GM19328 (cell line): ENCODE data around the gene ZNF232.
"Not testable (repeated sequence)": the region's sequence is repeated elsewhere in the genome, so short reads cannot be mapped to it uniquely, and the experiment has no call there.

Experiments used
- ATAC-seq: cut with Tn5 transposase; IDR thresholded peaks from one replicate; pipeline ENCODE4 v1.9.1; 2021; ENCODE audit warnings: mild to moderate bottlenecking, moderate library complexity; ENCODE audit not compliant: unreplicated experiment

Gene ZNF232

DNA sequence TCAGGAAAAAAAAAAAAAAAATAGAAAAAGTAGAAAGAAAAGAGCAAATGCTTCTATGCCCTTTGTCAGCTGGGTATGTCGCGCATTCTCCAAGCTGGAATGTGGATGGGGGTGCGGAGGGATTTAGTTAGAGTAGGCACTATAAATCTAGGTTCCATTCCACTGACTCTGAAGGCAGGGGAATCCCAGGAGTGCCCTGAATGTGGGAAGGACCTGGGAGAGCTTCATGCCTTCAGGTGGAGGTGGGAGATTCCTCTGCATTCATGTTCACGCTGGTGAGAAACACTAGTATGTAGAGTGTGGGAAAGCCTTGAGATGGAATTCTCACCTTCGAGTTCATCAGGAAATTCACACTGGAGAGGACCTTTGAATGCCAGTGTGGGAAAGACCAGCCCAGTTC, 12.4 kb downstream of the ZNF232 start:
- ATAC-seq, result no peak

DNA sequence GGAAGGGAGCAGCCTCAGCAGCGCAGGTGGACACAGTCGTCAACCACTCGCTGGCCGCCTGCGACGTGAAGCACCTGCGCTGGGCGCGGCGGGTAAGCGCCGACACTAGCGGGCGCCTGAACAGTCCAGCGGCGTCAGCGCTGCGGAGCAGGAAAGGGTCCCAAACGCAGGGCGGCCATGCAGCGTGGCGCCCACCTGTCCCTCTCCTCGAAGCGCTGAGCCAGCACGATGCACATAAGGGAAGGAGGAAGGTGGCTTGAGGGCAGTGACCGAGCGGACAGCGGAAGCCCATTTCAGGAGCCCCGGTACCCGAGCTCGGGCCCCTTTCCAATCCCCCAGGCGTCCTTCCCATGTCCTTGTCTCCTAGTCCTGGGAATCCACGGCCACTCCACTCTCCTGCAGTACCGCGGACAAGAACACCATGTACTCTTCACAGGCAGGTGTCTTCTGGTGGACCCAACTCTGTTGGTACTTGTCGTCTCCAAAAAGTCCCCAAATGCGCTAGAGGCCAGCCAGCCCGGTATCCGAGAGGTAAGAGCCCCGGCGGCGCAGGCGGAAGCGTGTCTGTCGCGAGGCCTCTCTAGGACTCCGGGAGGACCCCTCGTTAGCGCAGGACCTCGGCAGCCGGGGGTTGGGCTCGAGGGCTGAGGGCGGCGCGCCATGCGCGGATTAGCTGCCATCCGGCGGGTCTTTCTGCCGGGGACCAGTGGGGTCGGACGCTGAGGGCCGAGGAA, 14.4 kb downstream of the ZNF232 start:
- no peak for ATAC-seq

DNA sequence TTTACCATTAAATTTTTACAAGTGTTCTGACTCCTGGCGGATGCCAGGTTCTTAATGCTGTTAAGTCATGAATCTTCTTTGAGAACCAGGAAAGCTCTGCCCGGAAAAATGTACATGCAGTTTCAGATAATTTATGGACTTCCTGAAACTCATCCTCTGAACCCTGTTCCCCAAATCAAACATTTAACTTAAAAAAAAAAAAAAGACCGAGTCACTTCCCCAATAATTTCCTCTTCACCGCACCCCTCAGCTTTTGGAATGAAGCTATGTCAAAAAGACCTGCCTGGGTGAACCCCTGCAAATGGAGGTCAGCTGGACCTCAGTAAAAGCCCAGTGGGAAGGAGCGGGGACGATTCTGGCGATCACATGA, 15.0 kb downstream of the ZNF232 start:
- ATAC-seq, result no peak

DNA sequence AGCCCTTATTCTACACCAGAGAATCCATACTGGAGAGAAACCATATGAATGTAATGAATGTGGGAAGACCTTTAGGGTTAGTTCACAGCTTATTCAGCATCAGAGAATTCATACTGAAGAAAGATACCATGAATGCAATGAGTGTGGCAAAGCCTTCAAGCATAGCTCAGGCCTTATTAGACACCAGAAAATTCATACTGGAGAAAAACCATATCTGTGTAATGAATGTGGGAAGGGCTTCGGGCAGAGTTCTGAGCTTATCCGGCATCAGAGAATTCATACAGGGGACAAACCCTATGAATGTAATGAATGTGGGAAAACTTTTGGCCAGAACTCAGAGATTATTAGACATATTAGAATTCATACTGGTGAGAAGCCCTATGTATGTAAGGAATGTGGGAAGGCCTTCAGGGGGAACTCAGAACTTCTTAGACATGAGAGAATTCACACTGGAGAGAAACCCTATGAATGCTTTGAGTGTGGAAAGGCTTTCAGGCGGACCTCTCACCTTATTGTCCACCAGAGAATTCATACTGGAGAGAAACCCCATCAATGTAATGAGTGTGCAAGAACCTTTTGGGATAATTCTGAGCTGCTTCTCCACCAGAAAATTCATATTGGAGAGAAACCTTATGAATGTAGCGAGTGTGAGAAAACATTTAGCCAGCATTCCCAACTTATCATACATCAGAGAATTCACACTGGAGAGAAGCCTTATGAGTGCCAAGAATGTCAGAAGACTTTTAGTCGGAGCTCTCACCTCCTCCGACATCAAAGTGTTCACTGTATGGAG, 19.3 kb downstream of the ZNF232 start:
- ATAC-seq, result no peak

DNA sequence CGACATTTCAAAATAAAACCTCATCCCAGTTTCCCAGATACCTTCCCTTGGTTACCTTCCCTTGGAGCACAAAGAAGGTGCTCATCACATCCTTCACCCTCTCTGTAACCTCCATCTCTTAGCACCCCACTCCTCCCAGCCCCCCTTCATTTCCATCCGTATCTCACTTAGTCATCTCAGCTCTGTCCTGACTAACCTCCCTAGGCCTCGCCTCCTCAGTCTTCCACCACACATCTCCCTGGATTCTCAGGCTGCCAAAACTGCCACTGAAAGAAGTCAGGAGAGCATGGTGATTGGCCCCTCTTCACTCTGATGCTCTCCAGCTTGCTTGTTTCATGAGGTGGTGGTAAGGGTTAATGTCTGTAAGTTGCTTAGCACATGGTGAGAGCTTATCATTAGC, 31.1 kb downstream of the ZNF232 start:
- ATAC-seq, result no peak

DNA sequence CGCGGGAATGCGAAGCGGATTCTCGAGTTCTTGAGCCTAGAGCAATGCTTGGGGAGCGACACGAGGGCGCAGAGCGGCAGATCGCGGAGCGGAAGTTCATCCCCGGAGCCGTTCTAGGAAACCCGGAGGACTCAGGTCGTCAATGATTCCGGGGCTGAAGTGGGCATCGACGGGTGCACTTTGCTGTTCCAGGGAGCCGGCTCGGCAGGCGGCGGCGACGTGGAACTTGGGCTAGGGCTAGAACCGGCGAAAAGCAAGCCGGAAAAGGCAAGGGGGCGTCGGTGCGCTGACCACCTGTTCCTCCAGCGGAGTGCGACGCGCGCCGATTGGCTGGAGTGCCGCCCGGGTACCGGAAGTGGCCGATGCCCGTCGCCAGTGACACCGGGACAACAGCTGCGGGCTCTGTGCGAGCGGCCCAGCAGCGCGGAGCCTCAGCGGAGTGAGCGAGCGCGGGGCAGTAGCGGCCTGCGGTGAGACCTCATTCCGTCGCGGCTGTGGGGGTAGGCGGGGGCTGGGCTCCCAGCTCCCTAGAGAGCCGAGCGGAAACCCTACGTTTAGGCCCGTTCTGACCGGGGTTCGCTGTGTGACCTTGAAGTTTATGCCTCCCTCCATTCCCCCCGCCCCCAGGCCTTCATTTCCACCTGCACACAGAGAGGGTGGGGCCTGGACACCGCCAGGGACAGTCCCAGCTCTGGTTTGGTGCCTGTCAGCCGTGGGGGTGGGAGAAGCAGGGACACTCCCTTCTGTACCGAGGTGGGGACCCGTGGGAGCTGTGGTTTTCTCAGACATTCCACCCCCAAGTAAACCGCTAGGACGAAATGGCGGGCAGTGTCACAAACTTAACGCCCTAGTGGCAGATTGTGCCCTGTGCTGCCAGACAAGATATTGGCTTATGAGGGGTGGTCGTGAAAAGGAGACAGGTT, 33.3 kb downstream of the ZNF232 start, which contains the start of gene ZFP3:
TSS of gene ZFP3 (plus strand) at position 362 of the 923 bp plus-strand sequence. CDS start 13,038 bp downstream, outside the sequence.
- peak; percentile 65 for ATAC-seq

DNA sequence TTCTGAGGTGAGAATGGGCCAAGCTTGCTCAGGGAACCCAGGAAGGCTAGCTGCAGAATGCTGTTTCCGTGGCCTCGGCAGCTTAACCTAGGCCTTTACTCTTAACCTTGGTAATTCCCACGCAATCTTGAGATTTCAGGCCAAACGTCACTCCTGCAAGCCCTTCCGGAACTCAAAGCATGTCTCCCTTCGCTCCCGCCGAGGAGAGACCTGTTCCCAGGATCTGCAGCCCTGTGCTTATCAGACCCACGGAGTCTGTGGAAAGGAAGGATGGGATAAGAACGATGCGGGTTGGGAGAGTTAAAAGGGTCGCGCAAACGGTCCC, 33.9 kb downstream of the ZNF232 start:
- no peak for ATAC-seq

DNA sequence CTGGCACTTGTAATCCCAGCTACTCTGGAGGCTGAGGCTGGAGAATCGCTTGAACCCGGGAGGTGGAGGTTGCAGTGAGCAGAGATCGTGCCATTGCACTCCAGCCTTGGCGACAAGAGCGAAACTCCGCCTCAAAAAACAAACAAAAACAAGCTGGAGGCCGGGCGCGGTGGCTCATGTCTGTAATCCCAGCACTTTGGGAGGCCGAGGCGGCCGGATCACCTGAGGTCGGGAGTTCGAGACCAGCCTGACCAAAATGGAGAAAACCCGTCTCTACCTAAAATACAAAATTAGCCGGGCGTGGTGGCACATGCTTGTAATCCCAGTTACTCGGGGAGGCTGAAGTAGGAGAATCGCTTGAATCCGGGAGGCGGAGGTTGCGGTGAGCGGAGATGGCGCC, 34.4 kb downstream of the ZNF232 start:
- not testable (repeated sequence) for ATAC-seq

DNA sequence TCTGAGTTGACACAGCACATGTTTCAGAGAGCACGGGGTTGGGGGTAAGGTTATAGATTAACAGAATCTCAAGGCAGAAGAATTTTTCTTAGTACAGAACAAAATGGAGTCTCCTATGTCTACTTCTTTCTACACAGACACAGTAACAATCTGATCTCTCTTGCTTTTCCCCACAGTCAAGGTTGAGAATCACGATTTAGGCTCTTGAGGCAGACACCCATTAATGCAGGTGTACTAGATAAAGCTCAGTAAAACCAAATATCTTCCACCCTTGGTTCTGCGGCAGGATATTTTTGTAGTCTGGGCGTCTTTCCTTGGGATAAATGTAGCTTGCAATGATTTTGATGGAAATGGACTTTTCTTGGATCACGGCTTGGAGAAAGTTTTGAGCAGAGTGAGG, 36.2 kb downstream of the ZNF232 start:
- not testable (repeated sequence) for ATAC-seq

DNA sequence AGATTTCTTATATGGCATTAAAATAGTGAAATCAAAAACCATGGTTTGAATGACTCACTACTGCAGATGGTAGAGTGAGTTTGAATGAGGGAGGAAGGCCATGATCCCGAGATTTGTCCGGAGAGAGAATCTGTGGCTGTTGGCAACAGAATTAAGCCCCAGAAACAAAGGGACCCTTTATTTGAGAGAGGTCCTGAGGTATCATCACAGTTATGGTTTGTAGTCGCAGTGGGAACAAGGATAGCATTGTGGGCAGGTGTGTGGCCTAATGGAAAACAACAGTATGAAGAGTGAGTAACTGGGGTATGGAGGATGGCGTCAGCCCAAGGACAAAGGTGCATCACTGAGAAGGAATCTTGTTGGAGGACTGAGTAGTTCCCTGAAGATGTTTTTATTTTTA, 42.0 kb downstream of the ZNF232 start:
- no peak for ATAC-seq

DNA sequence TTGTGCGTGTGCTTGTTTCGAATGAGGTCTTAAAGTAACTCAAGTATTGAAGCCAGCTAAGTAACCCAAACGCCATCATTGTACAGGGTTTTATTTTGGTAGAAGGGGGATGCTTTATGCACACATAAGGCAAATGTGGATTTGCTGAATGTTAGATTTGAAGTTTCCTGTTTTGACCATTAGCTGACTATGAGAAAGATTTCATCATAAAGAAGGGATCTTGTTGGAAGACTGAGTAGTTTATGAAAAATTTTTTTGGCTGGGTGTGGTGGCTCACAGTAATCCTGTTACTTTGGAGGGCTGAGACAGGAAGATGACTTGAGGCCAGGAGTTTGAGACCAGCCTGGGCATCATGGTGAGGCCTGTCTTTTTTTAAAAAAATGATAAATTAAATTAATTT, 43.4 kb downstream of the ZNF232 start:
- no peak for ATAC-seq

DNA sequence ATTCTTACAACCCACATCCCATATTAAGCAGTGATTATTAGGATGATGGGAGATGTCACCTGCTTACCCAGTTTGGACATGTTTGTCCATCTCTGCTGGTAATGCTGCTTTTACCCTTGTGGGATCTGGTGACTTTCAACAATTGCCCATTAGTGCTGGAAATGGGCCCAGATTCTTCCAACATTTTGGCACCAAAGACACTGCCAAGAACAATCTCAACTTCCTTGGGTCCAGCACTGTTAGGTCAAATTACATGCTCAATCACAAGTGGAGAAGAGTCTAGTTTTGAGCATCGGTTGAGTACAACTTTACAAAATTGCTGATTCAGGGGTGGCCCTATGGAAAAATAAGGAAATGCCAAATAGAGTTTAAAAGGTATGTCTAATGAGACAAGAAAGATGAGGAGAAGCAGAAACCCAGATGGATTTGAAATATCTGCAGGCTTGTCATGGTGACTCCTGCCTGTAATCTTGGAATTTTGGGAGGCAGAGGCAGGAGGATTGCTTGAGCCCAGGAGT, 46.4 kb downstream of the ZNF232 start:
- ATAC-seq, result no peak
